Central memory CD4-positive, alpha-beta T cell (primary cell): ENCODE data around the gene GJA9.

Experiments used
- DNase-seq: peaks from one replicate; pipeline ENCODE4 v3.0.0; 2022

Gene GJA9

GRCh38 chr1:38829368-38829767 is 52.0 kb downstream of the GJA9 start:
- no peak for DNase-seq

- DNase-seq = no peak
Measured at GRCh38 chr1:38827318-38827717, 54.1 kb downstream of the GJA9 start.

- DNase-seq = no peak
Measured at GRCh38 chr1:38826886-38827285, 54.5 kb downstream of the GJA9 start.

- DNase-seq = no peak
Measured at GRCh38 chr1:38826262-38826661, 55.1 kb downstream of the GJA9 start.
